PC-9 (cell line): ENCODE measurements around the gene TEDC2. TPM values are rescaled to one million over a fixed set of nuclear protein-coding genes. Genes with fewer than 3 reads are reported as not detected.

Experiments used
- BruUV-seq: library from RNA; stranded (reverse); fragments of 400-500 nt; replicated peaks from 2 replicates; lab custom pipeline; 2021; lab: Mats Ljungman, UMichigan
- CTCF ChIA-PET: fragments of 300-600 bp; sonication (Branson Sonifier 250); formaldehyde crosslinking; loops from one replicate; lab custom pipeline; 2022; ENCODE audit warnings: antibody characterized with exemption; lab: Charles Lee
- POLR2A ChIA-PET: fragments of 300-600 bp; sonication (Branson Sonifier 250); formaldehyde crosslinking; loops from one replicate; lab custom pipeline; 2022; ENCODE audit warnings: antibody characterized with exemption; ENCODE audit not compliant: unreplicated experiment; lab: Charles Lee
- DNase-seq, 2 experiments: peaks; one replicate each; pipeline versions ENCODE4 v3.0.0 to v3.0.0-alpha.2; 2015 to 2022; ENCODE audit warnings: mixed read lengths in 1 of 2
- H2AFZ ChIP-seq: fragments of 200-600 bp; sonication (generic); 2 replicates; pipeline ENCODE4 v1.8.1; 2017; ENCODE audit warnings: antibody characterized with exemption
- H3F3A ChIP-seq: fragments of 200-600 bp; sonication (generic); 2 replicates; pipeline ENCODE4 v1.8.1; 2017; ENCODE audit warnings: antibody characterized with exemption, mild to moderate bottlenecking, low read depth; ENCODE audit not compliant: insufficient read depth
- H3K27ac ChIP-seq: fragments of 200-600 bp; sonication (generic); 2 replicates; pipeline ENCODE4 v1.6.1; 2016; ENCODE audit warnings: mixed run types
- H3K27me3 ChIP-seq: fragments of 200-600 bp; sonication (generic); 2 replicates; pipeline ENCODE4 v1.6.1; 2016; ENCODE audit warnings: low read depth, mixed run types; ENCODE audit not compliant: insufficient read depth
- H3K36me3 ChIP-seq: fragments of 200-600 bp; sonication (generic); 2 replicates; pipeline ENCODE4 v1.6.1; 2016; ENCODE audit warnings: low read depth, mixed run types
- H3K4me1 ChIP-seq: fragments of 200-600 bp; sonication (generic); replicated peaks from 2 replicates; pipeline ENCODE4 v1.6.1; 2016; ENCODE audit warnings: mixed run types; ENCODE audit not compliant: insufficient read depth
- H3K4me2 ChIP-seq: fragments of 200-600 bp; sonication (generic); 2 replicates; pipeline ENCODE4 v1.6.1; 2017; ENCODE audit warnings: mixed run types
- H3K4me3 ChIP-seq: fragments of 200-600 bp; sonication (generic); 2 replicates; pipeline ENCODE4 v1.6.1; 2016; ENCODE audit warnings: mixed run types
- H3K79me2 ChIP-seq: fragments of 200-600 bp; sonication (generic); 2 replicates; pipeline ENCODE4 v1.6.1; 2017; ENCODE audit warnings: low read depth, mixed run types
- H3K9me2 ChIP-seq: fragments of 200-600 bp; sonication (generic); 2 replicates; pipeline ENCODE4 v1.8.1; 2017; ENCODE audit warnings: mild to moderate bottlenecking; ENCODE audit not compliant: insufficient read depth
- H3K9me3 ChIP-seq: fragments of 200-600 bp; sonication (generic); 2 replicates; pipeline ENCODE4 v1.8.1; 2016; ENCODE audit warnings: low read depth; ENCODE audit not compliant: insufficient read depth
- H4K20me1 ChIP-seq: fragments of 200-600 bp; sonication (generic); 2 replicates; pipeline ENCODE4 v1.8.1; 2017; ENCODE audit not compliant: insufficient read depth
- CTCF ChIP-seq: fragments of 200-600 bp; sonication (generic); conservative IDR thresholded peaks from 2 replicates; pipeline ENCODE4 v1.6.1; 2017; ENCODE audit warnings: mixed run types, antibody characterized with exemption, mild to moderate bottlenecking, moderate library complexity
- EZH2 ChIP-seq: fragments of 200-600 bp; sonication (generic); IDR thresholded peaks from 2 replicates; pipeline ENCODE4 v1.8.0; 2017; ENCODE audit warnings: antibody characterized with exemption, low read depth
- intact Hi-C: fragments of 100-400 bp; cut with micrococcal nuclease; formaldehyde crosslinking; loops from one replicate; pipeline ENCODE4 v1.10.0; 2022; ENCODE audit not compliant: unreplicated experiment
- total RNA-seq: library from RNA; stranded (reverse); gene quantifications from 2 replicates; pipeline ENCODE4 v1.2.3, GENCODE V29; 2021

Gene TEDC2
- total RNA-seq, 1 experiment from 2014 or later = 26.3 TPM

DNA sequence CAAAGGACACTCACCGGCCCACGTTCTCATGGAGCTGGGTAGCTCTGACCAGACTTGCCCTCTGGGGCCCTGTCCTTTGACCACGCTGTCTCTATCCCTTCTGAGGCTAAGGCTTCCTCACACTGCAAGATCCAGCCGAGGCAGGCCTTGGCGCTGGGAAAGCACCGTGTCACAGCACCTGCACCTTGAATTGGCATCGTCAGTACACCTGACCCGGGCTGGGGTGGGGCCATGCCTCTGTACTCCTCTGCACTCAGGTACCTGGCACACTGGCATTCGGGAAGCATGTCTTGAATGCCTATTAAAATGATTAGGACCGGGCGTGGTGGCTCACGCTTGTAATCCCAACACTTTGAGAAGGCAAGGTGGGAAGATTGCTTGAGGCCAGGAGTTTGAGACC is 21.0 kb downstream of the TEDC2 start:
- no peak for DNase-seq
- no peak overlapping the region for H3K4me2 ChIP-seq
- BruUV-seq = no TSS peak
- H2AFZ ChIP-seq = no peak overlapping the region
- intact Hi-C loops = no loop called here
- H3K4me1 ChIP-seq = 0 out of 2 replicates have a peak, but pooled peaks cover 5% of the 10 kb centered on the region
- TF ChIP-seq EZH2 (no peak), CTCF (no peak)
- H3K9me2 ChIP-seq = no peaks in the 10 kb centered on the region
- H4K20me1 ChIP-seq = peaks cover 13% of the 10 kb centered on the region; the same call in 1 of the 2 replicates
- H3K27ac ChIP-seq = no peak overlapping the region
- H3K27me3 ChIP-seq = no peaks in the 10 kb centered on the region
- POLR2A ChIA-PET = no interaction called here
- H3K9me3 ChIP-seq = no peaks in the 10 kb centered on the region
- no peaks in the 10 kb centered on the region for H3K36me3 ChIP-seq
- CTCF ChIA-PET = interaction anchor here (0.6 kb wide), 1 partner anchor 436 kb away, joined by 3 read pairs; no protein-coding TSS in a partner anchor
- H3K4me3 ChIP-seq = no peak overlapping the region
- H3F3A ChIP-seq = peaks cover 9% of the 10 kb centered on the region; the same call in 1 of the 2 replicates
- H3K79me2 ChIP-seq = peaks cover 4% of the 10 kb centered on the region; the same call in 1 of the 2 replicates

DNA sequence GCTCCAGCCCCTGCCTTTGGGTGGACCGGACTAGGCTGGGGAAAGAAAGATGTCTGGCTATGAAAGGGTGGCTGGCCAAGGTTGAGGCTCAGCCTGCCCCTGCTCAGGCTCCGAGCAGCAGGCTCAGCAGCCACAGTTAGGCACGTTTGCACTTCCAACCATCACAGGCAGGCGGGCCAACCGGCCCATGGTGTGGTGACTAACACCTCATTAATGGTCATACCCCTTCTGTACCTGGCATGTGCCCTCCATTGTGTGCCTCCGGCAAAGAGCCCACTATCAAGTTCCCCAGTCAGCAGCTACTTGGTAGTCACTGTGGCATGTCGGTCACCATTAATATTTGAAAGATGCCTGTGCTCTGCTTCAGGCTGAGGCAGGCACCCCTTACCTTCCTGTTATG is 21.8 kb downstream of the TEDC2 start:
- POLR2A ChIA-PET = no interaction called here
- BruUV-seq = no TSS peak
- Histone ChIP-seq H4K20me1 (peaks cover 7% of the 10 kb centered on the region; the same call in 1 of the 2 replicates), H3K79me2 (no peaks in the 10 kb centered on the region), H3K27ac (no peak overlapping the region), H3K4me1 (no peaks in the 10 kb centered on the region), H3K4me2 (no peak overlapping the region), H3K27me3 (no peaks in the 10 kb centered on the region), H3K9me3 (no peaks in the 10 kb centered on the region), H3F3A (peaks cover 2% of the 10 kb centered on the region; the same call in 1 of the 2 replicates), H3K4me3 (no peak overlapping the region), H3K9me2 (no peaks in the 10 kb centered on the region), H3K36me3 (no peaks in the 10 kb centered on the region), H2AFZ (no peak overlapping the region)
- intact Hi-C loops = no loop called here
- no peak for DNase-seq
- TF ChIP-seq CTCF (no peak), EZH2 (no peak)
- CTCF ChIA-PET = no interaction called here

DNA sequence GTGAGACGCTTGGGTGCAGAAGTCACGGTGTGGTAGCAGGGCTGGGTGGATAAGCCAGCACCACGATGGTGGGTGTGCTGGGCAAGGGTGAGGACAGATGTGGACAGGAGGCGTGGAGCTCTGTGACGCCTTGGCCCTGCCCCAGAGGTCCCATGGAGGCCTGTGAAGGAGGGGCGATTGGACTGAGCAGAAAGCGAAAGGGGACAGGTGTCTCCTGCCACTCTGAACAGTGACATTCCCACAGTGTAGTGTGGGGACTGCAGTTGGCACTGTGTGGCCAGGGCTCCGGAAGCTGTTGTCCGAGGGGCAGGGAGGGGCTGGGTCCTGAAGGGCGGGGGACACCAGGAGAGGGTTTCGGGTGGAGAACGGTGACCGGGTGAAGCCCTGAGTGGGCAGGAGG is 22.3 kb downstream of the TEDC2 start:
- Histone ChIP-seq H3F3A (no peaks in the 10 kb centered on the region), H3K9me2 (no peaks in the 10 kb centered on the region), H4K20me1 (peaks cover 6% of the 10 kb centered on the region; the same call in 1 of the 2 replicates), H3K4me3 (no peak overlapping the region), H2AFZ (no peak overlapping the region), H3K9me3 (no peaks in the 10 kb centered on the region), H3K27me3 (no peaks in the 10 kb centered on the region), H3K36me3 (no peaks in the 10 kb centered on the region), H3K79me2 (no peaks in the 10 kb centered on the region), H3K4me1 (no peaks in the 10 kb centered on the region), H3K4me2 (no peak overlapping the region), H3K27ac (no peak overlapping the region)
- TF ChIP-seq EZH2 (no peak), CTCF (no peak)
- intact Hi-C loops = no loop called here
- CTCF ChIA-PET = no interaction called here
- DNase-seq = no peak
- BruUV-seq = no TSS peak
- POLR2A ChIA-PET = no interaction called here
